Bone marrow (tissue), 2 donors: ENCODE data around the gene GTPBP3.

ENCODE experiments used
- DNase-seq, 2 donors: peaks; one replicate each; lab custom pipeline; 2025; lab: John Stamatoyannopoulos, UW

The GTPBP3 gene

GRCh38 chr19:17309198-17309964, 28.0 kb upstream of the GTPBP3 start, which contains the start of gene DDA1:
DDA1 (plus strand) TSS chr19:17309563; CDS start chr19:17309655, 92 bp downstream.
- DNase-seq, result peak; percentile 78 to 99

DNA sequence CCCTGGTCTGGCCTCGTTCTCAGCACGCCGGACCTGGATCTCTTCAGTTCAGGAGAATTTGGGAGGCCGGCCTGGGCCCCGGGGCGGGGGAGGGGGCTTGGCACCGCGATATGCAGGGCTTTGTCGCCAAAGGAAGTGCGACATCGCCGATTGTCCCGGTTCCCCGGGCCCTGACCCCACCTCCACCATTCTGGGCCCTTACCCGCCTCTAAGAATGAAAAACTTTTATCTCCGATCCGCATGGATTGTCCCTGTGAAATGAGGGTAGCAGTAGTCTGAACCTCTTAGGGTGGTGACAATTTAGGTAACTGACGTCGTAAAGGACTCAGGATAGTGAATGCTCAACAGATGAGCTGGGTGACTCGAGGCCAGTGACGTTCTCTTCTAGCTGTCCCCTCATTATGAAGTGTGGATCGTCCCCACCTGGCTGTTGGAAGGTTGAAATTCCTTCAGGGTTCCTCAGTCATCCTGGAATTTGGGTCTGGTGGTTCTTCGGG, 27.3 kb upstream of the GTPBP3 start:
- no peak for DNase-seq

- DNase-seq, result no peak
Measured at GRCh38 chr19:17311455-17312188, 25.7 kb upstream of the GTPBP3 start.

- DNase-seq, result no peak
Measured at GRCh38 chr19:17312189-17313113, 24.9 kb upstream of the GTPBP3 start.

- DNase-seq, result no peak
Measured at GRCh38 chr19:17314007-17314593, 23.3 kb upstream of the GTPBP3 start.

- DNase-seq, result no peak
Measured at GRCh38 chr19:17318966-17319365, 18.4 kb upstream of the GTPBP3 start.

DNA sequence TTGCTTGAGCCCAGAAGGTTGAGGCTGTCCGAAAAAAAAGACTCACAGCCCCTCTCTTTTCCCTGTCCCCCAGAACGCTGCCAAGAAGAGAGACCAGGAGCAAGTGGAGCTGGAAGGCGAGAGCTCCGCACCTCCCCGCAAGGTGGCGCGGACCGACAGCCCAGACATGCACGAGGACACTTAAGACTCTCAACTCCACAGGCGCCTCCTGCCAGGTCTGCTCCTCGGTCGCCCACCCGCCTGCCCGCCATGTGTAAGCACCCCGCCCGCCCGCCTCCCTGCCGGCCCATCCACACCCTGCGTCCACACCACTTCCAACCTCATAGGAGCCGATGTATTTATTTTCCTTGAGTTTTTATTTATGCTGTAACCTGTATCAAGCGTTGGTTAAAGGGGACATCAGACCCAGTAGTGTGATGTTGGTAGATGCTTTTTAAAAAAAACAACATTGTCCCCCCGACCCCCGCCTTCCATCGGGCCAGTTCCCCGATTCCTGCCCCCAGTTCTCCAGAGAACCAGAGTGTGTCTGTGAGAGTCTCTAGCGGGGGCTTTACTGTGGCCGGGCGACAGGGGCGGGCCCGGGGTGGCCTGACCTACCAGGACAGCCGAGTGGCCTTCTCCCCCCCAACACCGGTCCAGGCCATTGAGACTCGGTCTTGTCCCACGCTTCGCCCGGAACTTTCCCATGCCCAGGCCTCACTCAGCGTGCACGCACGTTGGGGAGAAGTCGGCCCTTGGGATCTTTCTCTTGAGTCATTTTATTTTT, 17.7 kb upstream of the GTPBP3 start:
- DNase-seq, result no peak

DNA sequence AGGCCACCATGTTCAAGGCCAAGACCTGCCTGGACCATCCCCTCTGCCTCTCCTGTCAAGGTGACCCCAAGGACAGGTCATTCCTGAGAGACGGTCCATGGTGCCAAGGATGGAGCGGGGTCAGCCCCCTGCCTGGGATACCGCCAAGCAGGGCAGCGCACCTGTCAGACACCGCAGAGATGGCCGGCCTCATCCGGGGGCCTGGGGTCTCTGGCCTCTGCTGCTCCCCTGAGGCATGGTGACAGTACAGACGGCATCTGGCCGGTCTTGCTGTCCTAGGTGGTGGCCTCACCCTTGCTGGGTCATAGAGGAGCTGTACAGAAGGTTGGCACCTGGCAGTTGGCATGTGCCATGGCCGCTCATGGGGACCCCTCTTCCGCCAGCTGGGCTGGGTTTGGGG, 16.9 kb upstream of the GTPBP3 start:
- DNase-seq, result no peak

- no peak for DNase-seq
Measured at GRCh38 chr19:17321655-17322489, 15.5 kb upstream of the GTPBP3 start.

DNA sequence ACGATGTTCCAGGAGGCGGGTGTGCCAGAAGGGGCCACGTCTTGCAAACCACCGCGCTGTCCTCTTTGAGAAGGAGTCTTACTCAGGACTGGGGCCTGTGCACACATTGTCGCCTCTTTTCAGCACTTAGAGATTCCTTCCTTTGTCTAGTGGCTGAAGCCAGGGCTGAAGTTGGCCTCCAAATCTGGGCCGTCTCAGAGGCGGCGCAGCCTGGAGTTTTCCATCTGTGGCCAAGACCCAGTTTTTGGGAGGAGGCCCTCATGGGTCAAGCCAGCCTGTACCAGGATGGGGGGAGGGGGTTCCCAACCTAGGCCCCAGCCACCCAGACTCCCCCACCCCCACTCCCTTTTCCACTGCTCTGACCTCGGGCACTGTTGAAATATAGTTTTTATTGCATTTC, 14.5 kb upstream of the GTPBP3 start:
- DNase-seq, result no peak

- DNase-seq, result no peak
Measured at GRCh38 chr19:17323300-17323963, 13.9 kb upstream of the GTPBP3 start.

DNA sequence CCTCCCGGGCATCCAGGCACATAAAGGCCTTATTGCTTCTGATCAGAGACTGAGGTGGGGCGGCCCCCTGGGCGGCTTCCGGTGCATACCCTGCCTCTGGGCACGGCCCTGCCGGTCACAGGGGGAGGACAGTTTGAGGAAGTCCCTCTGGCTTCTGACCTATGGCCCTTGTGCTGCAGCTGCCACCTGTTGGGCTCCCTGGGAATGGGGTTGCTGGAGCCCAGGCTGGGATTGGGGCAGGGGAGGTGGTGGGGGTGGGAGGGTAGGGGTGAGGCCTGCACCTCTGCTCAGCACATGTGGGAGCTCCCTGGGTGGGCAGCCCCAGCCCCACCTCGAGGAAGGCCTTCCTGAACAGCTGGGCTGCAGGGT, 13.4 kb upstream of the GTPBP3 start:
- DNase-seq, result no peak

DNA sequence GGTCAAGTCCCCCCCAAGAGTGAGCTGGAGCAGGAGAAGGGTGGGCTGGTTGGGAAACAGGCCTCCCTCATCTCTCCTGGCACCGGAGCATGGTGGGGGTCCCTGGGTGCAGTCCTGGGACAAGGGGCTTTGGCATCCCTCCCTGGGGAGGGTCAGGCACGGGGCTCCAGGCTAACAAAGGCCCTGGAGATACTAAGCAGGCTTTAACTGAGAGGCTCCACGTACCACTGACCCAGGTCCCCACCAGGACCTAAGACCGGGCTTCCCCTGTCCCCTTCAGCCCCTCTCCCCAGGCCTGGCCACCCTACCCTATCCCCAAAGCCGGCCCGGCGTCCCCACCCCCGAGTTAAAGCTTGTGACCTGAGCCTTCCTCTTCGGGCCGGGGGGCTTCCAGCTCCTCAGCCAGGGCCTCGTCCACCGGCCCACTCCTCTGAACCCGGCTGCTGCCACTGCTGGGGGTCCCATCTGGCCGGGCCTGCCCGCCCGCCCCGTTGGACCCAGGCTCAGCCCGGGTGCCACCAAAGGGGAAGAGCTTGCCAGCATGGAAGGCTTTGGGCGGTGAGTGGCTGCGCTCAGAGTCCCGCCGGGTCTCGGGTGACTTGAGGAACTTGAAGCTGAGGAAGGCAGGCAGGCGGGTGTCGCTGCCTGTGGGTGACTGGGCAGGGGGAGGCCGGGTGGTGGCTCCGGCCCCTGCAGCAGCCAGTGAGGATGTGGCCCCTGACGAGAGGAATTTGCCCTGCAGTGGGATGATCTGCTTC, 12.8 kb upstream of the GTPBP3 start:
- no peak for DNase-seq

DNA sequence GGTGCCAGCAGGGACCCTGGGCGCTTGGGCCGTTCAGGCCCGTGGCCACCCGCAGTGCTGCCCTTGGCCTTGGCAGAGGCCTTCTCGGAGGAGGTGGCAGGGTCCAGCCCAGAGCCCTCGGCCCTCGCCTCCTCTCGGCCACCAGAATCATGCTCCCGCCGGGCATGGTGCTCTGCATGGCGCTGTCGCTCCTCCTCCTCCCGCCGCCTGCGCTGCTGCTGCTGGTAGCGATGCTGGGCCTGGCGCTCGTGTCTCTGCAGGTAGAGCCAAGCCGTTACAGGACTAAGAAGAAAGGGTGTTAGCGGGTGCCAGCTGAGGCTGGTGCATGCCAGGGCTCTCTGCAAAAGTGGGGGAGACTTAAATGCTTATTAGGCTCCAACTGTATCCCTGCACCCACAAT, 12.2 kb upstream of the GTPBP3 start:
- no peak for DNase-seq

GRCh38 chr19:17325881-17326594, 11.3 kb upstream of the GTPBP3 start:
- no peak for DNase-seq

DNA sequence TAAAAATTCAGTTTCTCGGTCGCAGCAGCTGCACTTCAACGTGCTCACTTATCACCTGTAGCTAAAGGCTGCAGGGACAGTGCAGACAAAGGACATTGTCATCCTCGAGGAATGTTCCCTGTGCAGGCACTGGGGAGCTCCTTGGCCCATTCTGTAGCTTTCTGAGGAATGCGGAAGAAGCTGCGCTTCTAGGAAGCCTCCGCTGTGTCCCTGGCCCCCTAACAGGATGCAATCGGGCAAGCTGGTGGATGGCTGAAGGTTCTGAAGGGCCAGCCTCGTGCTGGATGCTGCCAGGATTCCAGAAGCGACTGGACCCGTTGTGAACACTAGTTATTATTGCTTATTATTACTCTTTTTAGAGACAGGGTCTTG, 10.8 kb upstream of the GTPBP3 start:
- DNase-seq, result no peak

DNA sequence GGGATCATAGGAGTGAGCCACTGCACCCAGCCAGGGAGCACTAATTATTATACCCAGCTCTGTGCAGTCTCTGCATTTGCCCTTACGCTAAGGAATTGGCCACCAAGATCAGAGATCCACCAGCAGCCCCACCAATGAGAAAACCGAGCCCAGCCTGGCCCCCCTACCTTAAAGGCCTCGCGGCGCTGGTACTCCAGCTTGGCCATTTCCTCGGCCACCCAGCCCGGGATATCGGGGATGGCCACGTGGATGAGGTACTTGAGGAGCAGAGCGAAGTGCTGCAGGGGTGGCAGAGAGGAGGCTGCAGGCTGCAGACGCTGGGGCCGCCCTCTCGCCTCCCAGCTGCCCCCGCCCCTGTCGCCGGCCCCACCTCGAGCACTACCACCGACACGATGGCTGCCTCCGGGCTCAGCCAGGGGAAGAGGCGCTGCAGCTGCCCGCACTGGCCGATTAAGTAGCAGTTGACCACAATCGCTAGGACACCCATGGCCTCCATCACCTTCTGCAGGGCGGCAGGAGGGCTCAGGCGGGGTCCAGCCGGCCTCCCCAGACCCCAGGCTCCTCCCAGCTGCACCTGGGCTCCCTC, 10.2 kb upstream of the GTPBP3 start:
- DNase-seq, result no peak
